GM18499 (cell line): Measurements from ENCODE around the gene PITPNC1.
"Not testable (repeated sequence)": the region's sequence is repeated elsewhere in the genome, so short reads cannot be mapped to it uniquely, and the experiment has no call there.

ENCODE experiments used
- ATAC-seq: cut with Tn5 transposase; IDR thresholded peaks from one replicate; pipeline ENCODE4 v1.9.1; 2021; ENCODE audit warnings: moderate number of reproducible peaks; ENCODE audit not compliant: insufficient read depth, unreplicated experiment

Gene PITPNC1

DNA sequence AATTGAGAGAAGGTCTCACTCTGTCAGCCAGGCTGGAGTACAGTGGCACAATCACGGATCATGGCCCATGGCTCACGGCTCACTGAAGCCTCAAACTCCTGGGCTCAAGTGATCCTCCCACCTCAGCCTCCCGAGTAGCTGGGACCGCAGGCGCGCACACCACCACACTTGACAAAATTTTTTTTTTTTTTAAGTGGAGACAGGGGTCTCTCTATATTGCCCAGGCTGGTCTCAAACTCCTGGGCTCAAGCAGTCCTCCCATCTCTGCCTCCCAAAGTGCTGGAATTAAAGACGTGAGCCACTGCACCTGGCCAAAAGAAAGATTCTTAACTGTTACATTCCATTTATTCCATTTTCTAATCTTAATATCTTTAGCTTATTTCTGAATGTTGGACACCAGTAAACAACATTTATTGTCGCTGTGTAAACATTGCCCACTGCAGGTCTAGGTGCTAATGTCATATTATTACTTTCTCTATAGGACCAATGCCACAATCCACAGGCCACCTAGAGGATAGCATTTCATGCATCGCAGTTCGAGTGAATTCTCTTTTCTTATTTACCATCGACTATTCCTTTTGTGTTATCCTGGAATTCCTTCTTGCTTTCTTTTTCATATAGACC is 123.7 kb downstream of the PITPNC1 start:
- no peak for ATAC-seq

- ATAC-seq: no peak
These were observed 125.1 kb downstream of the PITPNC1 start for GRCh38 chr17:67502151-67502550.

DNA sequence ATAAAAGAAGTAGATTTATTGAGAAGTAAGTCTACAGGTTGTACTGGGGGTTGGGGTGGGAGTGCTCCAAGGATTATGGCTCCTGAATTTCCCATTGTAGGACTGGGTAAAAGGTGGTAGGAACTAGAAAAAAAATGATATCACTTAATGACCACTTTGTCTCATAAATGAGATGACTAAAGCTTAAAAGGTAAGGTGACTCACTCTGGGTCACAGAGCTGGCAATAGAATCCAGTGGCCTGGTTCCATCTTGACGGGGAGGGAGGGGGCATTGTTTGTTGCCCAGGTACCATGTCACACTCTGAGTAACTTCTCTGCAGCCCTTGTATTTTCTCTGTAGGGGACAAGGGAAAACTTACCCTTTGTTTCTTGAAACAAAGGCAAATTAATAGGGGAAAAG is 126.1 kb downstream of the PITPNC1 start:
- ATAC-seq: no peak

GRCh38 chr17:67503739-67504138 is 126.7 kb downstream of the PITPNC1 start:
- ATAC-seq: no peak

GRCh38 chr17:67504182-67504581 is 127.1 kb downstream of the PITPNC1 start:
- no peak for ATAC-seq

DNA sequence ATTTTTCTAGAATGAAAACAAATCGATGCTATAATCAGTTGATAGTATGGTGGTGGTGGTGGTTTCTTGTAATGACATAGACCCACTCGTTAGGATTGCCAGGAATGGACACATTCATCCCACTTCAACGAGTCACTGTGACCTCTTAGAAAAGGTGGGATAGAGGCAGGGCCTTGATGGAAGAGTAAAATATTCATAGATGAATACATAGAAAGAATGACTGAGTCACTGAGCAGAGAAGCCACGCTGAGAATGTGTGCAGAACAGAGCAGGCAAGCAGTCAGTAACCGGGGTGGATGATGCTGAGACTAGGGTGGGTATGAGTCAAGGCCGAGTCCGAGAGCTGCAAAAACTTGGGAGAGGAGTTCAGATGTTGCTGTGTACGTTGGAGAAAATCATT is 129.9 kb downstream of the PITPNC1 start:
- ATAC-seq: no peak

GRCh38 chr17:67509390-67510287 is 132.6 kb downstream of the PITPNC1 start:
- no peak for ATAC-seq

GRCh38 chr17:67511012-67511411 is 133.9 kb downstream of the PITPNC1 start:
- ATAC-seq: no peak

GRCh38 chr17:67511804-67512203 is 134.7 kb downstream of the PITPNC1 start:
- no peak for ATAC-seq

GRCh38 chr17:67514998-67515397 is 137.9 kb downstream of the PITPNC1 start:
- ATAC-seq: no peak

DNA sequence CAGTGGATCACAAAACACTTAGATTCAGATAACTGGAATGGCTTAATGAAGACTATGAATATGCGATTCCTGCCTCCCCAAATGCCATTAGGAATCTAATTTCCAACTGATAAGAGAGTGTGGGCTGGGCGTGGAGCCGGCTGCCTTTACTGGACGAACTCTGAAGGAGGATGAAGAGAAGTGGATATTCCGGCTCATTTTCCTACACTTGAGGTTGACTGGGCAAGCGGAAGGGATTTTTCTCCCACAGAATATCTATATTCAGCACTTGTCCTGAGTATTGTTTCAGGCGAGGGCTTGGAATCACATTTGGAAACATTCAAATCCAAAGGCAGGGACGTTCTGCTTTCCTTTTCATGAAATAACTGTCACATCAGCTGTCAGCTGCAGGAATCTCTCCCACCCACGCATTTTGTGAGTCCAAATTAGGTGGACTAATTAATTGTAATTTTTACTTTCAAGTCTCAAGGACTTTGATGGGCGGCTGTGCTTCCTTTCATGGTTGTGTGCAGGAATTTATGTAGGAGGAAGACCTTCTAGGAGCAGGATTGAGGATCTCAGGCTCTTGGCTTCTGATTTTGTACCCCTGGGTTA is 138.5 kb downstream of the PITPNC1 start:
- ATAC-seq: no peak

DNA sequence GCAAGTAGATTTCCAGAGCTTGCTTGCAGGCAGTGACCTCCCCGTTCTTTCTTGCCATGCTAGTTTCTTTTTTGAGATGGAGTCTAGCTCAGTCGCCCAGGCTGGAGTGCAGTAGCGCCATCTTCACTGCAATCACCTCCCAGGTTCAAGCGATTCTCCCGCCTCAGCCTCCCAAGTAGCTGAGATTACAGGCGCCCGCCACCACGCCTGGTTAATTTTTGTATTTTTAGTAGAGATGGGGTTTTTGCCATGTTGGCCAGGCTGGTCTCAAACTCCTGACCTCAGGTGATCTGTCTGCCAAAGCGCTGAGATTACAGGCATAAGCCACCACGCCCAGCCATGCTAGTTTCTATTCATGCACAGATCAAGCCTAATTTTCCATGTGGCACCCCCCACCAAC is 139.5 kb downstream of the PITPNC1 start:
- not testable (repeated sequence) for ATAC-seq

GRCh38 chr17:67517325-67517724 is 140.2 kb downstream of the PITPNC1 start:
- no peak for ATAC-seq

DNA sequence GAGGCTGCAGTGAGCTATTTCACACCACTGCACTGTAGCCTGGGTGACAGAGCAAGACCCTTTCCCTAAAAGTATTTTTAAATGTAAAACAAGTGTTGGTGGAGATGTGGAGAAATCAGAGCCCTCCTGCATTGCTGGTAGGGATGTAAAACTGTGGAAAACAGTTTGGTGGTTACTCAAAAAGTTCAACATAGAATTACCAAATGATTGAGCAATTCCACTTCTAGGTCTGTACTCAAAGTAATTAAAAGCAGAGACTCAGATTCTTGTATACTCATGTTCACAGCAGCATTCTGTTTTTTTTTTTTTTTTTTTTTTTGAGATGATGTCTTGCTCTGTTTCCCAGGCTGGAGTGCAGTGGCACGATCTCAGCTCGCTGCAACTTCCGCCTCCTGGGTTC is 141.8 kb downstream of the PITPNC1 start:
- ATAC-seq: no peak

GRCh38 chr17:67519801-67520251 is 142.7 kb downstream of the PITPNC1 start:
- no peak for ATAC-seq

DNA sequence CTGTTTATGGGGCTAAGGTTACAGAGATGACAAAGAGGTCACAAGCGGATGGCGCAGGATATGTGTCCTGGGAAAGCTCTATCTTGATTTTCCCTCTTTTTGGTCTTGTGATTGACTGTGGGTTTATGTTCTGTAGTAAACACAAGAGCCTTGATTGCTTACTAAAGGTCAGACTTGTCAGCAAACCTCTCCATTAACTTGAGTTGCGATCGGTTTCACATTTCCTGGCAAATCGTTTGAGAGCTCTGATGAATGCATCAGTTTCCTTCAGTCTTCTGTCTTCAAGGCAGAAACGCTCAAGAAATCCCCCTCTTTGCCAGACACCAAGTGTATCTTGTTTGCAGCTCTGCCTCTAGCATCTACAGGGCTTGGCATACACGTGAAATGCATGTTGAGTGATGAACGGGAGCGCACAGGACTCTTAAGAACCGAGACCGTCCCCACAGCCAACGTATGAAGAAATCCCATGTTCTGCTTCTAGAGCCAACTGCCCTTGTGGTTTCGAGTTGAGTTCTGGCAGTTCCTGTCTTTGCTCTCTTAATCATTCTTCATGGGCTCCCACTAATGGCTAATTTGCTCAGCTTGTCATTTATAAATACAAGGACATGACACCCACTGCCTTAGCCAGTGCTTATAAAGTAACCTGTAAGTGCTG is 143.3 kb downstream of the PITPNC1 start:
- ATAC-seq: no peak

DNA sequence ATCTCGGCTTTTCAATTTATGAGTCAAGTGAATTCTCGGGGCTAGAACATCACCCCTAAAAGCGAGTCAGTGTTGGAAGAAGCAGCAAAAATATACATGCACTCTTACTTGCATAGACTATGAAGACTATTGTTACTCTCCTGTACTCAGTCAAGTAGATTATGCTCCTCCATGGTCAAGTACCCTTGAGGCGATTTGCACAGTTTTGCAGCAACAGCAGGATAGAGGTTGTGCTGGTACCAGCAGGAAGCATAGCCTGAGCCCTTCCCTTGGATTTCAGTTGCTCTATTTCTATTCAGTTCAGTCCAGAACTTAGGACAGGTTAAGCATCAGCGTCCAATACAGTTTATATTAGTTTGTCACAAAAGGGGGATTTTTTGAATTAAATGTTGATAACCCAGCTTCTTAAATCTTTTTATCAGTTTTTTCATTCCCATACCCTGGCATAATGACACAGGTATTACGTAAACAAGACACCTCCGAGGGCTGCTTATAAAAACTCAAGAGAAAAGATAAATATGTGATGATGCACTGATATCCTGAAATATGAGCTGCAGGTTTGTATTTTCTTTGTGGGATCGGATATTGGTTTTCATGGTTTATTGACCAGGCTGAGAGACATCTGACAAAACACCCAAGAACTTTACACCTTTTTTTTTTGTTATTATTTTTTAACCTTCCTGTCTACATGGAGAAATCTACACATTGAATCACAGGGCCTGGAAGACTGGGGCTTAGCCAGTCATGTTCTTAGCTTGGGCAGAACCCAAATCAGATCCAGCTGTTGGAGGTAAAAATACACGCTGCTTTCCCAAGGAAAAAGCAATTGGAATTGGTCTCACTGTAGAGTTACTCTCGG is 144.1 kb downstream of the PITPNC1 start:
- no peak for ATAC-seq

- no peak for ATAC-seq
These were observed 144.6 kb downstream of the PITPNC1 start for GRCh38 chr17:67521775-67522069.

DNA sequence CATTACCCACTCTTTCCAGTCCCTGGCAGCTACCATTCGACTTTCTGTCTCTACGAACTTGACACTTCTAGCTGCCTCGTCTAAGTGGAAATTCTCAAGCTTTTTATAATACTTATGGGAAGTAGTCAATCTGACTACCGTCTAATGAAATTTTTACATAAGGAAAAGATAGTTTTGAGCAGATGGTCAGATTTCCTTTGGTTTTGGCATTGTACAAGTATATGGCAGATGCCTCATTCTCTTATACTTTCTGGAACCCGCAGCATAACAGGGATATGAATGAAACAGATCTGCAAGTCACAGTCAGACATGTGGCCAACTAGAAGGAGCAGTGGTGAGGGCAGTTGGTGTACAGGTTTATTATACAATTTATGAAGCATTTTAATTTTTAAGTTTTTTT is 146.0 kb downstream of the PITPNC1 start:
- no peak for ATAC-seq
